ENCODE results near the gene COL26A1. TPM values are rescaled to one million over a fixed set of nuclear protein-coding genes. Genes with fewer than 3 reads are reported as not detected.

Gene COL26A1
- total RNA-seq, 2 donors from 2014 or later = 0.14 TPM; not detected in 1

DNA sequence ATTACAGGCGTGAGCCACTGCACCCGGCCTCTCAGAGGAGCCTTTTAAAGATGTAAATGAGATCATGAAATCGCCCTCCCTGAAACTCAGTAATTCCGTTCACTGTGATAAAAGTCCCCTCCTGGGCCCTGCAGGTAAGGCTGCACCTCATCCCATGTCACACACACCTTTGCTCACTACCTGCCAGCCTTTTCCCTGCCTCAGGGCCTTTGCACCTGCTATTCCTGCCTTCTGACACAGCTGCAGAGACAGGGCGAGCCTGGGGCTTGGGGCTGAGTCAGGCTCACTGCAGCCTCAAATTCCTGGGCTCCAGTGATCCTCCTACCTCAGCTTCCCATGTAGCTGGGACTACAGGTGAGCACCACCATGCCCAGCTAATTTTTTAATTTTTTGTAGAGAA lies 147.6 kb downstream of the COL26A1 start:
- Histone ChIP-seq H3K4me3 (no peak overlapping the region), H3K27ac (no peak overlapping the region), H3K27me3 (replicated peaks; ENCODE audit: insufficient read depth) (no peaks in the 10 kb centered on the region), H3K9me3 (no peaks in the 10 kb centered on the region), H3K36me3 (no peaks in the 10 kb centered on the region), H3K4me1 (ENCODE audit: control insufficient read depth in 1 of 2, low read depth in 2 of 2) (no peaks in the 10 kb centered on the region)
- DNase-seq (ENCODE audit: low spot score) (no peak), ATAC-seq (ENCODE audit: insufficient number of reproducible peaks, low FRiP score, low read depth) (no peak)
- TF ChIP-seq, protein P1, sequence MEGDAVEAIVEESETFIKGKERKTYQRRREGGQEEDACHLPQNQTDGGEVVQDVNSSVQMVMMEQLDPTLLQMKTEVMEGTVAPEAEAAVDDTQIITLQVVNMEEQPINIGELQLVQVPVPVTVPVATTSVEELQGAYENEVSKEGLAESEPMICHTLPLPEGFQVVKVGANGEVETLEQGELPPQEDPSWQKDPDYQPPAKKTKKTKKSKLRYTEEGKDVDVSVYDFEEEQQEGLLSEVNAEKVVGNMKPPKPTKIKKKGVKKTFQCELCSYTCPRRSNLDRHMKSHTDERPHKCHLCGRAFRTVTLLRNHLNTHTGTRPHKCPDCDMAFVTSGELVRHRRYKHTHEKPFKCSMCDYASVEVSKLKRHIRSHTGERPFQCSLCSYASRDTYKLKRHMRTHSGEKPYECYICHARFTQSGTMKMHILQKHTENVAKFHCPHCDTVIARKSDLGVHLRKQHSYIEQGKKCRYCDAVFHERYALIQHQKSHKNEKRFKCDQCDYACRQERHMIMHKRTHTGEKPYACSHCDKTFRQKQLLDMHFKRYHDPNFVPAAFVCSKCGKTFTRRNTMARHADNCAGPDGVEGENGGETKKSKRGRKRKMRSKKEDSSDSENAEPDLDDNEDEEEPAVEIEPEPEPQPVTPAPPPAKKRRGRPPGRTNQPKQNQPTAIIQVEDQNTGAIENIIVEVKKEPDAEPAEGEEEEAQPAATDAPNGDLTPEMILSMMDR (IDR thresholded peaks at IDR 0.05) = no peak

DNA sequence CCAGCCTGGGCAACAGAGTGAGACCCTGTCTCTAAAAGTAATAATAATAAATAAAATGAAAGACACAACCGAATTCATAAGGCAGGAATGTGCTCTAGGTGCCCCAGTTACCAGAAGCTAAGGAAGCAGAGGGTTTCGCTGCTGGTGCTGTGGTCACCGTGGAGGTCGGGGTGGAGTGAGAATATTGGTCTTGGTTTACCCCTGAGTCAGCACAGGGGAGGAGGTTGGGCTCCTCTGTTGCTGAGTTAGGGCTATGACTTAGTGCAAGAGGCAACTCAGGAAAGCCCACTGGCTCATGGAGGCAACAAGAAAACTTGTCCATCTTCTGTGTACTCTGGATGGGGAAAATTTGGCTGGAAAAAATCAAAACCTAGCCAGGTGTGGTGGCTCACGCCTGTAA lies 149.3 kb downstream of the COL26A1 start:
- Histone ChIP-seq H3K9me3 (no peaks in the 10 kb centered on the region), H3K27ac (no peak overlapping the region), H3K27me3 (replicated peaks; ENCODE audit: insufficient read depth) (no peaks in the 10 kb centered on the region), H3K4me1 (ENCODE audit: control insufficient read depth in 1 of 2, low read depth in 2 of 2) (no peaks in the 10 kb centered on the region), H3K4me3 (no peak overlapping the region), H3K36me3 (no peaks in the 10 kb centered on the region)
- ATAC-seq (ENCODE audit: insufficient number of reproducible peaks, low FRiP score, low read depth) (no peak), DNase-seq (ENCODE audit: low spot score) (no peak)
- TF ChIP-seq, protein P1 (IDR thresholded peaks at IDR 0.05) = no peak

DNA sequence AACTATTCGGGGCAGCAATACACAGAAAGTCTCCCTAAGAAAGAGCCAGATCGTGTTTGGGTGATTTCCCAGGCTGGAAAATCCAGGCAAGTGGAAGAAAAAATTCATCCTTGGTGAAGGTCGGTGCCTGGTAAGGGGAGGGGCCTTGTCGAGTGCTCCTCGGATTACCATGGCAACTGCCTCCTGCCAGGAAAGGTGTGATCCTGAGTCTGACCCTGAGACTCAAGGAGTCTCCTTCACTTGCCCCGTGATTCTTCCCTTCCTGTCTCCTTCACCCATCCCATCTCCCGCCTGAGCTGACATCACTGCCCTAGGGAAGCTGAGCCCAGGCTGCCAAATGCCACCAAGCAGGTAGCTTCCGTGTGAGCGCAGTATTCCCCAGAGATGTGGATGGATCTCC lies 154.2 kb downstream of the COL26A1 start:
- ATAC-seq (ENCODE audit: insufficient number of reproducible peaks, low FRiP score, low read depth) (no peak), DNase-seq (ENCODE audit: low spot score) (no peak)
- Histone ChIP-seq H3K4me3 (no peak overlapping the region), H3K9me3 (no peaks in the 10 kb centered on the region), H3K27ac (no peak overlapping the region), H3K27me3 (replicated peaks; ENCODE audit: insufficient read depth) (no peaks in the 10 kb centered on the region), H3K4me1 (ENCODE audit: control insufficient read depth in 1 of 2, low read depth in 2 of 2) (no peaks in the 10 kb centered on the region), H3K36me3 (no peaks in the 10 kb centered on the region)
- TF ChIP-seq, protein P1 (IDR thresholded peaks at IDR 0.05) = no peak

DNA sequence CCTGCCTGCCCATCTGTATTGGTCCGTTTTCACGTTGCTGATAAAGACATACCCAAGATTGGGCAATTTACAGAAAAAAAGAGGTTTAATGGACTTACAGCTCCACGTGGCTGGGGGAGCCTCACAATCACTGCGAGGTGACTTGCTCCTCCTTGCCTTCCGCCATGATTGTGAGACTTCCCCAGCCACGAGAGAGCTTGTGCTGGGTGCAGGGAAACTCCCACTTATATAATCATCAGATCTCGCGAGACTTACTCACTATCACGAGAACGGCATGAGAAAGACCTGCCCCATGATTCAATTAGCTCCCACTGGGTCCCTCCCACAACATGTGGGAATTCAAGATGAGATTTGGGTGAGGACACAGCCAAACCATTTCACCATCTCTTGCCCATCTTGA lies 154.6 kb downstream of the COL26A1 start:
- Histone ChIP-seq H3K27ac (no peak overlapping the region), H3K4me1 (ENCODE audit: control insufficient read depth in 1 of 2, low read depth in 2 of 2) (no peaks in the 10 kb centered on the region), H3K36me3 (no peaks in the 10 kb centered on the region), H3K4me3 (no peak overlapping the region), H3K27me3 (replicated peaks; ENCODE audit: insufficient read depth) (no peaks in the 10 kb centered on the region), H3K9me3 (no peaks in the 10 kb centered on the region)
- ATAC-seq (ENCODE audit: insufficient number of reproducible peaks, low FRiP score, low read depth) = no peak
- DNase-seq (ENCODE audit: low spot score) = no peak
- TF ChIP-seq, protein P1 (IDR thresholded peaks at IDR 0.05) = no peak

DNA sequence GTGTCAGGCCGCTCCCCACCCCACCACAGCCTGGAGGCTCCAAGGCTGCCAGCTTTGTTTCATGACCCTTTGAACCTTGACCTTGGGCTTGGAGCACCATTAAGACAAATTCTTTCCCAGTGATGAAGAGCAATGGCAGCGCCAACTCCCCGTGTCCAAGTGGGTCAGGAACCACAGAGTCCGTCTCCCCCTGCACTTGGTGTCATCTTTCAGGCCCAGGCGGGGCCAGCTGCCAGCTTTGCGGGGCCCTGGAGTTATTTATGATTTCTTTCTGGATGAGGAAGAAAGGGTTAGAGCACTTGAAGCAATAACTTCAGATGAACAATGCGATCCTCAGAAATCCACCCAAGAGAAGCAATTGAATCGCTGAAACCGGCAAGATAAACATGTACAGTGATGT lies 155.7 kb downstream of the COL26A1 start:
- H3K4me3 ChIP-seq = no peak overlapping the region
- no peaks in the 10 kb centered on the region for H3K4me1 ChIP-seq (ENCODE audit: control insufficient read depth in 1 of 2, low read depth in 2 of 2)
- no peaks in the 10 kb centered on the region for H3K36me3 ChIP-seq
- ATAC-seq (ENCODE audit: insufficient number of reproducible peaks, low FRiP score, low read depth) (no peak), DNase-seq (ENCODE audit: low spot score) (no peak)
- no peak overlapping the region for H3K27ac ChIP-seq
- no peaks in the 10 kb centered on the region for H3K9me3 ChIP-seq
- TF ChIP-seq, protein P1 (IDR thresholded peaks at IDR 0.05) = no peak
- no peaks in the 10 kb centered on the region for H3K27me3 ChIP-seq (replicated peaks; ENCODE audit: insufficient read depth)
